Sigmoid colon (tissue), 7 donors: ENCODE data around the gene KREMEN1. TPM values are rescaled to one million over a fixed set of nuclear protein-coding genes. Genes with fewer than 3 reads are reported as not detected.

Experiments
- DNase-seq: peaks from one replicate; pipeline ENCODE4 v3.0.0-alpha.2; 2019
- H3K27ac ChIP-seq, 4 donors: fragments of 200-600 bp; sonication (generic); one replicate each; pipeline ENCODE4 v1.5.1; 2016 to 2019; ENCODE audit warnings: mild to moderate bottlenecking in 1 of 4
- H3K27me3 ChIP-seq, 3 donors: fragments of 200-600 bp; sonication (generic); one replicate each; pipeline ENCODE4 v1.5.1; 2019; ENCODE audit warnings: mild to moderate bottlenecking in 1 of 3
- H3K36me3 ChIP-seq, 4 donors: fragments of 200-600 bp; sonication (generic); one replicate each; pipeline ENCODE4 v1.5.1; 2016 to 2019
- H3K4me1 ChIP-seq, 4 donors: fragments of 200-600 bp; sonication (generic); one replicate each; pipeline ENCODE4 v1.5.1; 2017 to 2019
- H3K4me3 ChIP-seq, 4 donors: fragments of 200-600 bp; sonication (generic); one replicate each; pipeline ENCODE4 v1.5.1; 2017 to 2019; ENCODE audit warnings: mild to moderate bottlenecking in 2 of 4, moderate library complexity in 1 of 4
- H3K9me3 ChIP-seq, 4 donors: fragments of 200-600 bp in 3 of 4; sonication (generic) in 3 of 4; one replicate each; pipeline versions ENCODE4 v1.5.1 to v1.6.1; 2013 to 2019
- EP300 ChIP-seq, 4 donors: sonication (generic); formaldehyde crosslinking; IDR thresholded peaks; one replicate each; pipeline ENCODE4 v1.6.1; 2017; ENCODE audit warnings: antibody characterized with exemption in 4 of 4
- POLR2A ChIP-seq, 2 donors: fragments of 450-650 bp; IDR thresholded peaks; one replicate each; pipeline ENCODE4 v1.6.1; 2016; ENCODE audit warnings: antibody characterized with exemption in 2 of 2, mild to moderate bottlenecking in 2 of 2, moderate library complexity in 2 of 2
- POLR2AphosphoS5 ChIP-seq, 4 donors: sonication (generic); formaldehyde crosslinking; IDR thresholded peaks; one replicate each; pipeline ENCODE4 v1.6.1; 2017; ENCODE audit warnings: antibody characterized with exemption in 4 of 4
- WGBS, 2 donors: extraction: QIAGEN DNeasy Blood & Tissue Kit; methylation state at CpG; one replicate each; pipeline ENCODE4 v1.1.7; 2013; 5-methylcytosine and 5-hydroxymethylcytosine counted together
- intact Hi-C: fragments of 100-400 bp; cut with DNase I; formaldehyde crosslinking; loops from one replicate; pipeline ENCODE4 v1.15.1; 2023
- polyA plus RNA-seq, 3 donors: library from polyadenylated mRNA; stranded (reverse); fragments of 200-250 nt; gene quantifications; one replicate each; pipeline ENCODE4 v1.2.3, GENCODE V29; 2013
- total RNA-seq, 4 donors: library from RNA; depleted of rRNA; stranded (reverse); fragments of >200 nt; gene quantifications; one replicate each; pipeline ENCODE4 v1.1.0, GENCODE V29; 2016
- TF ChIP-seq, protein P1 (sequence below), 4 experiments: fragments of 450-650 bp in 3 of 4; fragments of 200-600 bp in 1 of 4; IDR thresholded peaks; one replicate each; pipeline ENCODE4 v1.5.1; 2016 to 2019; ENCODE audit warnings: antibody characterized with exemption in 4 of 4, mild to moderate bottlenecking in 3 of 4, moderate library complexity in 2 of 4
- donor health status: healthy with polysubstance abuse.
- donor health status: Bipolar disorder and iron deficiency.
- donor health status: healthy.

KREMEN1 gene
- total and polyA plus RNA-seq, 7 donors: 4.2 to 13.2 (median 6.7) TPM

DNA sequence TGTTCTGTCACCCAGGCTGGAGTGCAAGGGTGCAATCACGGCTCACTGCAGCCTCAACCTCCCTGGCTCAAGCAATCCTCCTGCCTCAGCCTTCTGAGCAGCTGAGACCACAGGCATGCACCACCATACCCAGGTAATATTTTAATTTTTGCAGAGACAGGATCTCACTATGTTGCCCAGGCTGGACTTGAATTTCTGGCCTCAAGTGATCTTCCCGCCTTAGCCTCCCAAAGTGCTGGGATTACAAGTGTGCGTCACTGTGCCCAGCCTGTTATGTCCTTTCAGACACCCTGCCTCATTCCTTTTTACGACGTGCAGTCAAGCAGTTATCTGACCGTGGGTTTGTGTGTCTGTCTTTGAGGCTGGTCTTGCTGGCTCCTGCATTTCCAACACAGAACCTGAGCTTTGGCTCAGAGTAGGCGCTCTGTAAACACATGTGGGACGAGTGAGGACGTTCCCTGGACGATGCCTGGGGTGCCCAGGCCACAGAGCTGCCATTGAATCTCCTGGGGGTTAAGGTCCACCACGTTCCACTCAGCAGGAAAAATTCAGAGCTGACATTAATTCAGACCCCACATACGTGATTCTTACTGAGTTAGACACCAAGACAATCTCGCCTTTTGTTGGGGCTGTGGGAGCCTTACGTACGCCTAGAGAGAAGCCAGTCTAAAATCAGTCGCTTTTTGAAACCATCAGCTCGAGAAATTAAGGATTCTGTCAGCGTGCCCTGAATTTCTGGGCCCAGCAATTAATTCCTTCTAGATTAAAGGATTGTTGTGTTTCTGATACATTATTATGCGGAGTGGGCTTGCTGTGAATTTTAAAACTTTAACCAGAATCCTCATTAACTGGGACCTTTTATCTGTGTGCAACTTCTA, 111.4 kb downstream of the KREMEN1 start:
- intact Hi-C loops: no loop called here
- H3K9me3 ChIP-seq: no peaks in the 10 kb centered on the region
- H3K4me3 ChIP-seq: no peak overlapping the region
- peak; percentile 10 for DNase-seq
- H3K4me1 ChIP-seq: no peaks in the 10 kb centered on the region
- TF ChIP-seq EP300 (IDR thresholded peaks at IDR 0.05): no peak
- TF ChIP-seq, protein P1, sequence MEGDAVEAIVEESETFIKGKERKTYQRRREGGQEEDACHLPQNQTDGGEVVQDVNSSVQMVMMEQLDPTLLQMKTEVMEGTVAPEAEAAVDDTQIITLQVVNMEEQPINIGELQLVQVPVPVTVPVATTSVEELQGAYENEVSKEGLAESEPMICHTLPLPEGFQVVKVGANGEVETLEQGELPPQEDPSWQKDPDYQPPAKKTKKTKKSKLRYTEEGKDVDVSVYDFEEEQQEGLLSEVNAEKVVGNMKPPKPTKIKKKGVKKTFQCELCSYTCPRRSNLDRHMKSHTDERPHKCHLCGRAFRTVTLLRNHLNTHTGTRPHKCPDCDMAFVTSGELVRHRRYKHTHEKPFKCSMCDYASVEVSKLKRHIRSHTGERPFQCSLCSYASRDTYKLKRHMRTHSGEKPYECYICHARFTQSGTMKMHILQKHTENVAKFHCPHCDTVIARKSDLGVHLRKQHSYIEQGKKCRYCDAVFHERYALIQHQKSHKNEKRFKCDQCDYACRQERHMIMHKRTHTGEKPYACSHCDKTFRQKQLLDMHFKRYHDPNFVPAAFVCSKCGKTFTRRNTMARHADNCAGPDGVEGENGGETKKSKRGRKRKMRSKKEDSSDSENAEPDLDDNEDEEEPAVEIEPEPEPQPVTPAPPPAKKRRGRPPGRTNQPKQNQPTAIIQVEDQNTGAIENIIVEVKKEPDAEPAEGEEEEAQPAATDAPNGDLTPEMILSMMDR (IDR thresholded peaks at IDR 0.05): no peak
- TF ChIP-seq POLR2A (IDR thresholded peaks at IDR 0.05): no peak
- no peak for TF ChIP-seq POLR2AphosphoS5 (IDR thresholded peaks at IDR 0.05)
- no peak overlapping the region for H3K27ac ChIP-seq
- H3K36me3 ChIP-seq: no peaks in the 10 kb centered on the region
- WGBS, 2 donors: 76 to 86% methylated on average over 19 of the region's 19 CpGs
- H3K27me3 ChIP-seq: no peaks in the 10 kb centered on the region

DNA sequence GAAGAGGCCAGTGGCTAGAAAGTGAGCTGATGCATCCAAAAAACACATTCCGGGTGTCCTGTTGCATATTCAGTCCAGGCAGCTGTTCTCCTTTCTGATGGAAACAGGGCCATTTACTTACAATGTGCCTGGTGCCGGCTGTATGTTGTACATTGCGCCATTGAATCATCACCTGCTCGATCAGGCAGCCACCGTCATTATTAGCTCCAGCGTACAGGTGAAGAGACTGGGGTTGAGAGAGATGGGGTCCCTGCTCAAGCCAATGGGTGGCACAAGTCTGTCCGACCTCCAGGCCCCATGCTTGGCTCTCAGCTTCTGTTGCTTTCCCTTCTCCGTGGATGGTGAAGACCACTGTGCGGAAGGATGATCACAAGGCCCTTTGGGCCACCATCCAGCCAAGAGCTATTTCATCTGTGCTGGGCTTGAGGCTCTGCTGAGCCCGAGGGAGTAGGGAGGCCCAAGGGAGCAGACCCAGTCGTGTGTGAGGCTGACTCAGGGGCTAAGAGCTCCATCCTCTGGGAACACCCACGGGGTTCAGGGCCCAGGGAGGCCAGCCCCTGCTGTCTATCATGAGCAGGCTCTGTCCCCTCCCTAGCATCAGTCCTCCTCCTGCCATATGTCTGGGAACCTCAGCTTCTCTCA, 112.1 kb downstream of the KREMEN1 start:
- Histone ChIP-seq H3K4me3 (no peak overlapping the region), H3K27me3 (no peaks in the 10 kb centered on the region), H3K9me3 (no peaks in the 10 kb centered on the region), H3K4me1 (no peaks in the 10 kb centered on the region), H3K36me3 (no peaks in the 10 kb centered on the region), H3K27ac (no peak overlapping the region)
- intact Hi-C loops: no loop called here
- TF ChIP-seq POLR2AphosphoS5 (IDR thresholded peaks at IDR 0.05) (no peak), EP300 (IDR thresholded peaks at IDR 0.05) (no peak), POLR2A (IDR thresholded peaks at IDR 0.05) (no peak)
- TF ChIP-seq, protein P1 (IDR thresholded peaks at IDR 0.05): no peak
- peak; percentile 32 for DNase-seq
- 85 to 92% methylated on average over 12 of the region's 12 CpGs for WGBS, 2 donors

DNA sequence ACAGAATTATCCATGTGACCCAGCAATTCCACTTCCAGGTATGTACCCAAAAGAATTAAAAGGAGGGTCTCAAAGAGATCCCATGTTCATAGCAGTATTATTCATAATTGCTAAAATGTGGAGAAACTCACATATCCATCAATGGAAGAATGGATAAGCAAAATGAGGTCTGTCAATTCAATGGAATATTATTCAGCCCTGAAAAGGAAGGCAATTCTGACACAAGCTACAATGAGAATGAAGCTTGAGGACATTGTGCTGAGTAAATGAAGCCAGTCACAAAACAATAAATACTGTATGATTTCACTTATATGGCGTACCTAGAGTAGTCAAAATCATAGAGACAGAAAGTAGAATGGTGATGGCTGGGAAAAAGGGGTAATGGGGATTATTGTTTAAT, 113.5 kb downstream of the KREMEN1 start:
- no peak for DNase-seq
- H3K4me1 ChIP-seq: no peaks in the 10 kb centered on the region
- H3K9me3 ChIP-seq: no peaks in the 10 kb centered on the region
- H3K27me3 ChIP-seq: no peaks in the 10 kb centered on the region
- 95 to 100% methylated on average over 1 of the region's 1 CpG for WGBS, 2 donors
- intact Hi-C loops: no loop called here
- TF ChIP-seq EP300 (IDR thresholded peaks at IDR 0.05) (no peak), POLR2AphosphoS5 (IDR thresholded peaks at IDR 0.05) (no peak), POLR2A (IDR thresholded peaks at IDR 0.05) (no peak)
- TF ChIP-seq, protein P1 (IDR thresholded peaks at IDR 0.05): no peak
- no peak overlapping the region for H3K27ac ChIP-seq
- H3K36me3 ChIP-seq: no peaks in the 10 kb centered on the region
- H3K4me3 ChIP-seq: no peak overlapping the region

DNA sequence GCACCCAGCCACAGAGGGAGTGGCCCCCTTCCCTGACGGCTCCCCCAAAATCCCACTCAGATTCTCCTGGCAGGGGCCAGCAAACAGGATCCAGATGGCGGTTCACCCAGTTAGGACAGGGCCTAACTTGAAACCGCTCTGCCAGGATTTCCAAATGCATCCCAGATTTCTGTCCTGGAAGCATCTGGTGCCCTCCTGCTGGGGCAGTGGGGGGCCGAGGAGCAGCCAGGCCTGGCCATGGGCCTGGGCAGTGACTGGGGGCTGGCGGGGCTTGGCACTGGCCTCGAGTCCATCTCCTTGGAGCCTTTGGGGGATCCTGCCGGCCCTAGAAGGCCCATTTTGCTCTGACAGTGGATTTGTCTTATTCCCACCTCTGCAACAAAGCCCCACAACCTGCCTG, 115.0 kb downstream of the KREMEN1 start:
- Histone ChIP-seq H3K4me1 (no peaks in the 10 kb centered on the region), H3K4me3 (no peak overlapping the region), H3K27me3 (no peaks in the 10 kb centered on the region), H3K36me3 (no peaks in the 10 kb centered on the region), H3K27ac (no peak overlapping the region), H3K9me3 (no peaks in the 10 kb centered on the region)
- intact Hi-C loops: no loop called here
- 86 to 90% methylated on average over 7 of the region's 7 CpGs for WGBS, 2 donors
- TF ChIP-seq POLR2AphosphoS5 (IDR thresholded peaks at IDR 0.05) (no peak), EP300 (IDR thresholded peaks at IDR 0.05) (no peak), POLR2A (IDR thresholded peaks at IDR 0.05) (no peak)
- TF ChIP-seq, protein P1 (IDR thresholded peaks at IDR 0.05): no peak
- DNase-seq: peak; percentile 53
